NCI-H2196 treated with DMSO at 0.1 percent for 48 hours (cell line): ENCODE results near the gene MZT2A.
"Not testable (repeated sequence)": the region's sequence is repeated elsewhere in the genome, so short reads cannot be mapped to it uniquely, and the experiment has no call there.

ENCODE experiments used
- DNase-seq: peaks from one replicate; lab custom pipeline; 2025; ENCODE audit not compliant: unreplicated experiment; lab: John Stamatoyannopoulos, UW

MZT2A gene

DNA sequence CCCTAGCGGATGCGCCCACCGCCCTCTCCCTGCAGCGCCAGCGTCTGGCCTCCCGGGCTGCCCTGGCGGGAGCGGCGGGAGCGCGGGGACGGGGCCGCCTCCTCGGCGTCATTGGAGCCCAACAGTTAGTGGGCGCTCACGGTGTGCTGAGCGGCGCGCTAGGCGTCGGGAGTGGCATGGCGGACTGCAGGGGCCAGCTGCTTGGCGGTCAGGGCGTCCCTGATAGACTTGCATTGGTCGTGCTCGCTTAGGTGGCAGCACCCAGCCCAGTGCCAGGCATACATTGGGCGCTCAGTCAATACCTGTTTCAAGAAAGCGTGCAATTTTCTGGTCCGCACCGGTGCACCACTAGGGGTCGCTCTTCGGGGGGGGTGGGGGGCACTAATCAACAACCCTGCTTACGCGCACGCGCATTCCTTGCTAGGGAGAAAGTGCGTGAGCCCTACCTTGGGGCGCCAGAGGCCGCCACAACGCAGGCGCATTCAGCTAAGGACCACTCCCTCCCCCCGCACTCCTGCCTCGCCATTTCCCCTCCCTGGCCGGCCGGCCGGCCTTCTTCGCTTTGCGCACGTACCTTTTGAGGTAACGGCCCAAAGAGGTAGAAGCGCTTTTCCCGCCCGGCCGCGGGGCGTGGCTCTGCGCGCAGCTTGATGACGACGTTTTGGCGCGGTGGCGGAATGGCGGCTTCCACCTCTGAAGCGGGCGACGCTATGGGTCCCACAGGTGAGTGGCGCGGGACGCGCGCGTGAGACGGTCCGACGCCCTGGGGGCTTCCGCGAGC lies 411 bp upstream of the MZT2A start:
- peak; percentile 96 for DNase-seq

DNA sequence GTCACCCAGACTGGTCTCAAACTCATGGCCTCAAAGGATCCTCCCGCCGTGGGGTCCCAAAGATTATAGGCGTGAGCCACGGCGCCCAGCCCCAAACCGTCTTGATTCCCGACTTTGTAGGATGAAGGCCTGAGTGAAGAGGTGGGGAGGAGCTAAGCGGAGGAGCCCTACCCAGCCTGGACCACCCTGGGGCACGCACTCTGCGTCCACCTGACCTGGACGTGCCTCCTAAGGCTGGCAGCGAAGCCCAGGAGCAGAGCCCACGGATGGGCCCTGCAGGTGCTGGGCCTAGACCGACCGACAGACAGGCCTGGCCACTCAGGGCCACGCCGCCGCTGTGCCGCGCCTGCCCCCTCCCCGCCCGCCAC lies 744 bp downstream of the MZT2A start:
- DNase-seq, result not testable (repeated sequence)

DNA sequence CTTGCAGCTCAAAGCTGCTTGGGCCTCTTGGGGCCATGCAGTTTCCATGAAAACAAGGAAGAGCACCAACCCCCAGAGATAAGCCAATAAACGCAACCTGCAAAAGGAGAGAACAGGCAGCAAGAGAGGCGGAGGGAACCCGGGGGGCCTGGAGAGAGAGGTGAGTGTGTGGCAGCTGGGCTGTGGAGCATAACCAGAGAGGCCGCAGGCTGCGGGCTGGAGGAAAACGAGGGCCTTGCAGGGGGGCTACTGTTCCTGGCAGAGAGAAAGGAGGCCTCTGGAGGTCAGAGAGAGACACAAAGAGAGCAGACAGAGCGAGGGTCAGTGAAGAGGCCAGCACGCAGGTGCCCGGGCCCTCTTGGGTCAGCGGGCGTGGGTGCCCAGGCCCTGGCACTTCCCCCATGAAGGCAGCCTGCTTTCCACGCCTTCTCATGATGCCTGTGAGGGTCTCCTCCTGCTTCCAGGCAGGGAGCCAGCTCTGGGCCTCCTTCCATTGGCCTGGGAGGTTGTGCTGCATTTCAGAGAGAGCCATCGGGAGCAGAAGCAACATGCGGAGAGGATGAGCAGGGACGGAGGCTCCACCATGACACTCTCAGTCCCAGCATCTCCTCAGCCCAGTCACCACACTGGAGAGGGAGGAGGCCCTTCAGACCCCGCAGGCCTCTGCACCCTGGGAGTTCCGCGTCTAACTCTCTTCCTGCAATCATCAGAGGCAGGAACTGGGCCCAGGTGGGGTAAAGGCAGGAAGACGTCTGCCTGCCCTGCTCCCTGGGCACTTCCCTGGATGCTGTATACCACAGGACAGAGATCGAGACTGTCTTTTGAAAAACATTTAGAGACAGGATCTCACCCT lies 1.4 kb downstream of the MZT2A start:
- DNase-seq, result not testable (repeated sequence)

DNA sequence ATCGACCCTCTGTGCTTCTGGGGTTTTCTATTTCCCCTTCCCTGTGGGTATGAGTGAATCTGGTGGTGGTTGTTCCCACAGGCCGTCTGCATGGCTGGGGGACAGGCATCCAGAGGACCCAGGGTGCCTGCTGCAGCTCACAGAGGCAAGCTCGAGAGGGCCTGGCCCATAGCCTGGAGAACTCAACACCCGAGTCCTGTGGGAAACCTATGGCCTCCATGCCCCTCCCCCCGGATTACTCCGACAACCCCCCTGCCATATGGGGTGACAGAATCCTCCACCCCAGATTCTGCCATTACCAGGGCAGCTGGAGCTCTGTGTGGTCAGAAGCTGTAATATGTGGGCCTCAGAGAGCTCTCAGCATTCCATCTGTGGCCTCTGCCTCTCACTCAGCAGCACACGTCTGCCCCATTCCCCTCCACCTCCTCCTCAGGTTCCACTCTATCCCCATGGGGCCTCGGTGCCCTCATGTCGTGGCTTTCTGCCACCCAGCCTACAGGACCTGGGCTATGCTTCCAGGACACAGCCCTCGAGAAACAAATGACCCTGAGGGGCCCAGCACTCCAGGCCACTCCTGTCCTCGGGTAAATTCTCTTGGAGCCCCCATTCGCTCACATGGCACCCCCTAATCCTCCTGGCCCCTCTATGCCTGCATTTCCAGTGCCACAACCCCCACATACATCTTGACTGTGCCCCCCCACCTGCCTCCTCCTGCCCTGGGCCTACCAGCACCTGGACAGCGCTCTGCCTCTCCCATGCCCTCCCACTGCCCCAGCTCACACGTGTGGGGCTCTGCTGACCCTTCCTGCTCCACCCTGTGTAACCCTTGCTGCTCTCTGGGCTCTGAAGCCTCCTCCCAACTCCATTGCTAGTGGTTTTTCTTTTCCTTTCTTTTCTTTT lies 3.6 kb downstream of the MZT2A start:
- no peak for DNase-seq

DNA sequence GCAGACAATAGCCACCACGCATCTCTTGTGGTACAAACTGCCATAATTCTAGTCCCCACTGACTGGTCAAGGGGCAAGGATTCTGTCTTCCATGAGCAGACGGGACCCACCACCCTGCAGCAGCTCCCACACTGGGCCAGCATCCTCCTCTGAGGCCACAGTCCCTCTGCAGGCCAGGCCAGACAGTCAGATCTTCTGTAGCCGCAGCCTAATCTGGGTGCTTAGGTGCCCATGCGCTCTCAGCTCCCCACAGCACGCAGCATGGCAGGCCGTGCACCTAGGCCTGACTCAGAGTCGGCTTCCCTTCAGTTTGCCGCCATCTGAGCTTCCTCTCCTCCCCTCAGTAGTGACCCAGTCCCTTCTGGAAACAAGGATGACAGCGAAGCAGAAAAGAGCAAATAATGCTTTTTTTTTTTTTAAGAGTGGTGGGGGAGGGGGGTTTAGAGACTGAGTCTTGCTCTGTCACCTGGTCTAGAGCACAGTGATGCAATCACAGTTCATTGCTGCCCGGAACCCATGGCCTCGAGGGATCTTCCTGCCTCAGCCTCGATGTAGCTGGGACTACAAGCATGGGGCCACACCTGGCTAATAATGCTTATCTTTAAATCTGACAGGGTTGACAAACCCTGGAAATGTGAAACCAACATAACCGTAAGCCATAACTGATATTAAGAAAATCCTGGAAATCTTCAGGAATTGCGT lies 5.8 kb downstream of the MZT2A start:
- not testable (repeated sequence) for DNase-seq

DNA sequence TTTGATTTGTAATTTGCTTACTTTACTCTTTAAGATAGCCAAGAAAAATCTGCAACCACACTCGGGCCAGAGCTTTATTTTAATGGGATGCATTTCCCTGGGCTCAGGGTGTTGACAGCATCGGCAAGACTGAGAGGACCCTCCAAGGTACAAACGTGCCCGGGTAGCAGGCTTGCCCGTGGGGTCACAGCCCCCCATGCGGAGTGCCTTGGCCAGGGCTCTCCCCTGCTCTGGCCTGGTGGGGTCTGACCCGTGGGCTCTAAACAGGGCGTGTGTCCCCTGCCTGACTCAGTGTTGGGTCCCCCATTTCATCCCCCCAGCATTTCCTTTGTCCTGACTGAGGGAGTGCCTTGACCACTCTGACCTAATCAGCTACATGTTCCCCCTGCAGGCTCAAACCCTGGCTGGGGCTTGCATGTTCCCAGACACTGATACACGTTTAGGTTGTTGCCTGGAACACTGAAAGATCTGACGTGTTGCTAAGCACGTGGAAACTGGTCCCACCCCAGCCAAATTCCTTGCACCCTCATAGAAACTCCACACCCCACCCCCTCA lies 7.2 kb downstream of the MZT2A start:
- not testable (repeated sequence) for DNase-seq

DNA sequence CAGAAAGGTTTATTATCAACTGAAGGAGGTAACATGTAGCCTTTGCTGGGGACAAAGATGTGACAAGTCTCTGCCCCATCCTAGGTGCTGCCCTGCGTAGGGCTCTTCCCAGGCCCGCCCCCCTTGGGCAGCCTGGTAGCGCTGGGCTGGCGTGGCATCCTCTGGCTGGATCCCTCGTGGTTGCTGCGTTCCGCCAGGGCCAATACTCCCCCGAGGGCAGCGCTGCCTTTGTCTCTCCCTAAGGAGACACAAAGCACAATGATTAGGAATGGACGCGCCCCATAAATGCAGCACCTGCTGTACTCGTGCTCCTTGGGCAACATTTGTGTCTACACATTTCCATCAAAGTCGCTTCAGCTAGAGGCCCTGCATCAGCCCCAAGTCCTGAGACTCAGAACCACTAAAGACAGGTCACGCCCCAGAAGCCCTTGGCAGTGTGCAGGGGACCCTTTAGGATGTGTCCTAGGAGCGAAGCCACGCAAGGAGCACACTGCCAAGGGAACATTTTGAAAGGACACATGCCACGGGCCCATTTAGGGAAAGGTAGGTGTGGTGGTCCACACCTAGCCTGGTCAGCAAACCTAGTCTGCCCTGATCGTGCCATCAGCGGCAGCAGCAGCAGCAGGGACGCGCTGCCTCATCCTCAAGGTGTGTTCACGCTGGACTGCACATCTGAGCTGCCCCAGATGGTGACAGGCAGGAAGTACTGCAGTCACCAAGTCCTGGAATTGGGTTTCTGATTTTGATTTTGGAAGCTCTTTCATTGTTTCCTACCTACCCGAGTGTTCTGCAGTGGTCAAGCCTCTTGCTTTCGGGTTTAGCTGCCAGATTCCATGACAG lies 8.0 kb downstream of the MZT2A start:
- DNase-seq, result not testable (repeated sequence)

DNA sequence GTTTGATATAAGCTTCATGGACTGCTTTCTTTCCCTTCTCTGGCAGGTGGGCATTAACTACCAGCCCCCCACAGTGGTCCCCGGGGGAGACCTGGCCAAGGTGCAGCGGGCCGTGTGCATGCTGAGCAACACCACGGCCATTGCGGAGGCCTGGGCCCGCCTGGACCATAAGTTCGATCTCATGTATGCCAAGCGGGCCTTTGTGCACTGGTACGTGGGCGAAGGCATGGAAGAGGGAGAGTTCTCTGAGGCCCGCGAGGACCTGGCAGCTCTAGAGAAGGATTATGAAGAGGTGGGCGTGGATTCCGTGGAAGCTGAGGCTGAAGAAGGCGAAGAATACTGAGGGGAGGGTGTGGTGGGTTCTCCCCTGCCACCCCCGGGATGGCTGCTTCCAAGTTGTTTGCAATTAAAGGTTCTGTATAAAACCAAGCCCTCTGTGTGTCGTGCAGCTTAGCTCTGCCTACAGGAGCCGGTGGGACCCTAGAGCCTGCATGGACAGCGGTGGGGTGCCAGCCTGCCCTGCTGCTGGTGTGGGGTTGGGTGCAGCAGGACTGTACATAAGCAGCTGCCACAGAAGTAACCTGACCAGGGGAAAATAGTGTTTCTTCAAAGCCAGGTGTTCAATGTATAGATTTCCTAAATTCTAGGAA lies 9.6 kb downstream of the MZT2A start:
- DNase-seq, result not testable (repeated sequence)

DNA sequence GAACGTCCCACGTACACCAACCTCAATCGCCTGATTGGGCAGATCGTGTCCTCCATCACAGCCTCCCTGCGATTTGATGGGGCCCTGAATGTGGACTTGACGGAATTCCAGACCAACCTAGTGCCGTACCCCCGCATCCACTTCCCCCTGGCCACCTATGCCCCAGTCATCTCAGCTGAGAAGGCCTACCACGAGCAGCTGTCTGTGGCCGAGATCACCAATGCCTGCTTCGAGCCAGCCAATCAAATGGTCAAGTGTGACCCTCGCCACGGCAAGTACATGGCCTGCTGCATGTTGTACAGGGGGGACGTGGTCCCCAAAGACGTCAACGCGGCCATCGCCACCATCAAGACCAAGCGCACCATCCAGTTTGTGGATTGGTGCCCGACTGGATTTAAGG lies 11.8 kb downstream of the MZT2A start:
- DNase-seq, result not testable (repeated sequence)

DNA sequence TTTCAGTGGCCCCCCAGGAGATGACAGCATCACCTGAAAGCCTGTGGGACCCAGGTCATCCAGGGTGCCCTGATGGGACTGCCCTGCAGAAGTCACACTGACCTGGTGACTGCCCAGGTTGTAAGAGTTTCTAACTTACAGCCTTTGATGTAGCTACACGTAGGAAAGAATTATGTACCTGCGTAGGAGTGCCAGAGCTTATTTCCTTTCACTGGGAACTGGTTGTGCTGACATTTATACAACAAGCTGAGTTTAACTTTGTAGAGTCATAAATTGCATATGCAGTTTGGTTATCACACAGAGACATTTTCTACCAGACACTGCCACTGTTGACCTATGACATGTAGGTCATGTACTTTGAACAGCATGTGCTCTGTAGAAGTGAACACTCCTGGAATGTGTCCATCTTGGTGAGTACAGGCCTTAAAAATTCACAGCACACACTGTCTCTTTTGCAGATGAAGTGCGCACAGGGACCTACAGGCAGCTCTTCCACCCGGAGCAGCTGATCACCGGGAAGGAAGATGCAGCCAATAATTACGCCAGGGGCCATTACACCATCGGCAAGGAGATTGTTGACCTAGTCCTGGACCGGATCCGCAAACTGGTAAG lies 13.2 kb downstream of the MZT2A start:
- not testable (repeated sequence) for DNase-seq

DNA sequence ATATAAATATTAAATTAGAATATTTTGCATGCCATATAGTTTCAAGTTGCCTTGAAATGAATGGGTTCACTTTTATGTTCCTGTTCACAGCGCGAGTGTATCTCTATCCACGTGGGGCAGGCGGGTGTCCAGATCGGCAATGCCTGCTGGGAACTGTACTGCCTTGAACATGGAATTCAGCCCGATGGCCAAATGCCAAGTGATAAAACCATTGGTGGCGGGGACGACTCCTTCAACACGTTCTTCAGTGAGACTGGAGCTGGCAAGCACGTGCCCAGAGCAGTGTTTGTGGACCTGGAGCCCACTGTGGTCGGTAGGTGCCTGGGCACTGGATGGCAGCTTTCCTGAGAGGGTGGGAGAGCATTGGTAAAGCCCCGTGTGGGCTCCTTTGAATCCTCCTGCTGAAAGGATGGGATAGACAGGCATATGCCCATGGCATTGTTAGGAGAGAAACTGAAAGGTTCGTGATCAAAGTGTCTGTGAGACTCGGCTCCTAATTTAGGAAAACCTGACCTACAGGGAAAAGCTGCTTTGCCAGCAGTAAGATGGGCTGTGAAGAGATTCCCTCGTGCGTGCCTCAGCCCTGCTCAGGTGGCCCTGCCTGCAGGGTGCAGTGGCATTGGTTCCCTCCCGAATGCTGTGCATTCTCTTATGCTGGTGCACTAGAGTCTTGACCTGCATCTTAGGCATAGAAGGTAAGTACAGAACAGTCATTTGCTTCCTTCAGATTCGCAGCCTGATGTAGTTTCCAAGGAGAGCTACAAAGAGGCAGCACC lies 13.9 kb downstream of the MZT2A start:
- DNase-seq, result not testable (repeated sequence)

DNA sequence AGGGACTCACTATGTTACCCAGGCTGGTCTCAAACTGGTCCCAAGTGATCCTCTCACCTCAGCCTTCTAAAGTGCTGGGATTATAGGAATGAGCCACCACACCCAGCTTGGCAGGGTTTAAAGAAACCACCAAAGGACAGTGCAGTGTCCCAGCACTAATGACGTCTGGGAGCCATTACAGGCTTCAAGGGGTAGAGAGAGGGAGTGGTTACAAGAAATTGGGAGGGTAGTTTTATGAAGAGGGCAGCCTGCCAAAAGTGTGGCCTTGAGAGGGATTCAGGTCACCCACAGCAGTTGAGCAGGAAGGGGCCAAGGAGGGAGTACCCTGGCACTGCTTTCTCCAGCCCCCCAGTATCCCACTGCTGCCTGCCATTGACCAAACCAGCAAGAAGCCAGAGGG lies 15.0 kb downstream of the MZT2A start:
- not testable (repeated sequence) for DNase-seq

DNA sequence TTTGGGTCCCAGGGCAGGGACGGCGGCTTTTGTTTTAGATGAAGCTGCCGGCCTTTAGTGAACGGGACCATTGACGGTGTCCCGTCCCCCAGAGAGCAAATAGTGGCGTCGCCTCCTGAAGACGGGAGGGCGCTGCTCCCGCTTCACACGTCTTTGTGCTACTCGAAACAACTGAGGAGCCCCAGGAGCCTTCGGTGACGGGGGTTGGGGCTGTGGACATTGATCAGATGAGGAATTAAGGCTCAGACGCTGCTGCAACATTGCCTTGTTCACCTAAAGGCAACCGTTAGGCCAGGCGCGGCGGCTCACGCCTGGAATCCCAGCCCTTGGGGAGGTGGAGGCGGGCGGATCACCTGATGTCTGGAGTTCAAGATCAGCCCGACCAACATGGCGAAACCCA lies 15.8 kb downstream of the MZT2A start:
- not testable (repeated sequence) for DNase-seq

DNA sequence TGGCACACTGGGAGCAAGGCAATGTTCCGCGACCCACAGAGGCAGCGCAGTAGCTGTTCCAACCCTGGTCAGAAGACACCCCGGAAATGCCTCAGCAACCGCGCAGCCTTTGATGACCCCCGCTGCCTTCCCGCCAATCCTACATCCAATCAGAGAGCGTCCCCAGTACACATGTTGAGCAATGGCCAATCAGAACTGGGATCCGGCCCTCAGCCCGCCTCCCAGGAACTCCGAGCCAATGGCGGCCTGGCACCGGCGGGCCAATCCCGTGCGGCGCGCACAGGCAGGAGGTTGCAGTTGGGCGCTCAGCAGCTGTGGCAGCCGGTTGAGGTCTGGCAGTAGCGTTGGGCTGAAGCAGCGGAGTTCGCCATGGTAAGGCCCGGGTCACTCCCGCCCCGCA lies 16.4 kb downstream of the MZT2A start, which contains the start of gene TUBA3D:
TUBA3D (plus strand) TSS at position 289 of the 400 bp plus-strand sequence; CDS start at position 370, 81 bp downstream.
- no peak for DNase-seq

DNA sequence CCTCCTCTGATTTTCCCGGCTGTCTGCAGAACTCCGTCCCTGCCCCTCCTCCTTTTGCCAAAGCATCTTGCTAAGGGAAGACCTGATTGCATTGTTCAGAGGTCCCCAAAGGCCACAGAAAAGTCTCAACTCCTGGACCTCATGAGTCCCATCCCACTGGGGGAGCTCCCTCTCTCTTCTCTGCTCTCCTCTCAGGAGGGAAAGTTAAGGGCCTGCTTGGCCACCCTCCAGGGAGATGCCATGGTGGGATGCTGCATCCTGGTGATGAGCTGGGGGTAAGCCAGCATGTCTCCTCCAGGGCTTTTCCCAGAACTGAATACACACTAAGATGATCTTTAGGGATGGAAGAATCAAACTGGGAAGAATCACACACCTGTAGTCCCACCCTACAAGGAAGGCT lies 18.9 kb downstream of the MZT2A start:
- not testable (repeated sequence) for DNase-seq

DNA sequence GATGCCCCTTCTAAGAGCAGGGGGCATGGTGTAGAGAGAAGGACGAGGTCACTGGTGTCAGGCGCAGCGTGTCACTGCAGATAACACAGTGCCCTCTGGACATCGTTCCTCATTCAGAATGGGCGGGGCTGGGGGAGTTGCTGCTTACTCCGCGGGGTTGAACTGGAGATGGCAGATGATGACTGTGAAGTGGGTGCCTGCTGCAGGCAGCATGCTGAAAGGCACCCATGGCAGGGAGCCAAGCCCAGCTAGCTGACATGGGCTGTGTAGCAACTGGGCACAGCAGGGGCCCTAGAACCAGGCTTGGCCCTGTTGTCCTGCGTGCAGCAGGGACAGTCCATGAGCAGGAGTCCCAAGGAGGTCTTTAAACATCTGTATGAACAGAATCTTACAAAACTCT lies 20.6 kb downstream of the MZT2A start:
- DNase-seq, result not testable (repeated sequence)

DNA sequence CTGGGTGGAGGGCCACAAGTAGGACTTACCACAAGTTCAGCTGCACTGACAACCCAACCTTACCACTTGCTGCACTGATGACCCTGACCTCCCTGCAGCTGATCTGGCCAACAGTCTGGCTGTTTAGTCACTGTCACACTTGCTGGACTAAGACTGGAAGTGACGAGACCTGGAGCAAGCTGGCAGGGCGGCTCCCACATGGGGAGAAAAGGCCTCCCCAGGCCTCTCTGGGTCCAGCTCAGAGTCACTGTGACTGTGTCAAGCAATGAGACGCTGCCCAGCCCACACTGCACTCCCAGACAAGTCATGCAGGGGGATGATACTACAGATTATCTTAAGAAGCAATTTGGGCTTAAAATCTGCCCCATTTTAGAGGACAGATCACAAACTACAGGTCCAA lies 21.3 kb downstream of the MZT2A start:
- not testable (repeated sequence) for DNase-seq
